Measurements from ENCODE around the gene GNG7.
"Not testable (repeated sequence)": the region's sequence is repeated elsewhere in the genome, so short reads cannot be mapped to it uniquely, and the experiment has no call there.

GNG7 gene

DNA sequence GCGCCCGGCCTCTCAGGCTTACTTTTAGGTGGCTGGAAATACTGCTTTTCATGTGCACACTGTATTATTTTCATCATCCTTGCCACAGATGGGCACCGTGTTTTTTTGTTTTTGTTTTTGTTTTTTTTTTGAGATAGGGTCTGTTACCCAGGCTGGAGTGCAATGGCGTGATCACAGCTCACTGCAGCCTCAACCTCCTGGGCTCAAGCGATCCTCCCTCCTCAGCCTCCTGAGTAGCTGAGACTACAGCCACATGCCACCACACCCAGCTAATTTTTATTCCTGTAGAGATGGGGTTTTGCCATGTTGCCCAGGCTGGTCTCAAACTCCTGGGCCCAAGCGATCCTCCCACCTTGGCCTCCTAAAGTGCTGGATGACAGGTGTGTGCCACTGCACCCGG, 144.4 kb downstream of the GNG7 start:
- WGBS (ENCODE audit: insufficient coverage, insufficient read length), result no CpG with 5 or more reads among the region's 7 CpGs
- H3K27ac ChIP-seq (ENCODE audit: low read length); H3K27me3 ChIP-seq (ENCODE audit: control insufficient read depth, insufficient read depth, low read length); H3K4me1 ChIP-seq (ENCODE audit: control insufficient read depth, insufficient read depth, low read length); H3K9me3 ChIP-seq (ENCODE audit: control insufficient read depth, insufficient read depth, low read length); H3K4me3 ChIP-seq (ENCODE audit: low read length); DNase-seq (ENCODE audit: low read depth, low spot score); H3K36me3 ChIP-seq (ENCODE audit: control insufficient read depth, insufficient read depth, low read length): not testable (repeated sequence)

DNA sequence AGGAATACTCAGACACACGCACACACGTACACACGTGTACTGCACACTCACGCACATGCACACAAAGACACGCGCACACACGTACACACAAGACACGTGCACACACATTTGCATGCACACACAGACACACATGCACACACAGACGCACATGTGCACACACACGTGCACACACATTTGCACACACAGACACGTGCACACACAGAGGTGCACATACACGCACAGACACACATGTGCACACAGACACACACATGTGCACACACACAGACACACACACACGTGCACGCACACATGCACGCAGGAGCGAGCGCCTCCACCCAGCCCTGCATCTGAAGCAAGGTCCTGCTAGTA, 145.4 kb downstream of the GNG7 start:
- peaks cover 2% of the 10 kb centered on the region; the same call in 1 of the 2 replicates for H3K4me1 ChIP-seq (ENCODE audit: control insufficient read depth, insufficient read depth, low read length)
- no peak overlapping the region for H3K4me3 ChIP-seq (ENCODE audit: low read length)
- H3K27me3 ChIP-seq (ENCODE audit: control insufficient read depth, insufficient read depth, low read length), result no peaks in the 10 kb centered on the region
- no peak overlapping the region for H3K27ac ChIP-seq (ENCODE audit: low read length)
- no peaks in the 10 kb centered on the region for H3K36me3 ChIP-seq (ENCODE audit: control insufficient read depth, insufficient read depth, low read length)
- DNase-seq (ENCODE audit: low read depth, low spot score), result no peak
- no peaks in the 10 kb centered on the region for H3K9me3 ChIP-seq (ENCODE audit: control insufficient read depth, insufficient read depth, low read length)
- no CpG with 5 or more reads among the region's 17 CpGs for WGBS (ENCODE audit: insufficient coverage, insufficient read length)

DNA sequence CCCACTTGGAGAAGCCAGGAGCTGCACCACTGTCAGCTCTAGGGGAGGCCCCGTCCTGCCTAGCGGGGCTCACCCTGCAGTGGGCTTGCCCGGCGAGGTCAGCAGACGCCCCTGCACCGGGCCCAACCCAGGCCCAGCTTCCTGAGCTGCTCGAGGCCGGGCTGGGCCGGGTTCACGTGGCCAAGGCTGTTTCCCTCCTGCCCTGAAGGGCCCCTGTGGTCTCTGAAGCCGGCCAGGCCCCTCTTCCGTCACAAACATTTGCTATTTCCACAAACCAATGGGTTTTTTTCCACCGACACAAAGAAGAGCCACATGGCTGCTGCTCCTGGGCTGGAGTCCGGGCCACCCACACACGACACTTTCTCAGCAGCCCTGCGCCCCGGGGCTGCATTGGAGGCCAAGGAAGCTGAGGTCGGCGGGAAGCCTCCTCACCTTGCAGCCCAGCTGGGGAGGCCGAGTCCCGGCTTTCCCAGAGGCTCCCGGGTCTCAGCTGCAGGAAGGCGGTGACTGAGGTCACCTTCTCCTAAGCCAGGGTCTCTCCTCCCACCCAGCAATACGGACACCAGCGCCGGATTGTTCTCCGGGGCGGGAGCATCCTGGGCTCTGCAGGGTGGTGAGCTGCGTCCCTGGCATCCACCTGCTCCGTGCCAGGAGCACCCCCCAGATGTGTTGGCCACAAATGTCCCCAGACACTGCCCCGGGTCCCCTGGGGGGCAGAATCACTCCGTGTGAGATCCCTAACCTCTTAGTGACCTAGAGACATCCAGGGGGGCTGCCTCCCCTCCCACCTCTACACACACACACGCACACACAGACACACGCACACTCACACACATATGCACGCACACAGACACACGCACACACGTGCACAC, 146.0 kb downstream of the GNG7 start:
- Histone ChIP-seq H3K27me3 (ENCODE audit: control insufficient read depth, insufficient read depth, low read length) (no peaks in the 10 kb centered on the region), H3K27ac (ENCODE audit: low read length) (no peak overlapping the region), H3K4me1 (ENCODE audit: control insufficient read depth, insufficient read depth, low read length) (peaks cover 2% of the 10 kb centered on the region; the same call in 1 of the 2 replicates), H3K9me3 (ENCODE audit: control insufficient read depth, insufficient read depth, low read length) (no peaks in the 10 kb centered on the region), H3K36me3 (ENCODE audit: control insufficient read depth, insufficient read depth, low read length) (no peaks in the 10 kb centered on the region), H3K4me3 (ENCODE audit: low read length) (no peak overlapping the region)
- WGBS (ENCODE audit: insufficient coverage, insufficient read length), result no CpG with 5 or more reads among the region's 37 CpGs
- no peak for DNase-seq (ENCODE audit: low read depth, low spot score)

DNA sequence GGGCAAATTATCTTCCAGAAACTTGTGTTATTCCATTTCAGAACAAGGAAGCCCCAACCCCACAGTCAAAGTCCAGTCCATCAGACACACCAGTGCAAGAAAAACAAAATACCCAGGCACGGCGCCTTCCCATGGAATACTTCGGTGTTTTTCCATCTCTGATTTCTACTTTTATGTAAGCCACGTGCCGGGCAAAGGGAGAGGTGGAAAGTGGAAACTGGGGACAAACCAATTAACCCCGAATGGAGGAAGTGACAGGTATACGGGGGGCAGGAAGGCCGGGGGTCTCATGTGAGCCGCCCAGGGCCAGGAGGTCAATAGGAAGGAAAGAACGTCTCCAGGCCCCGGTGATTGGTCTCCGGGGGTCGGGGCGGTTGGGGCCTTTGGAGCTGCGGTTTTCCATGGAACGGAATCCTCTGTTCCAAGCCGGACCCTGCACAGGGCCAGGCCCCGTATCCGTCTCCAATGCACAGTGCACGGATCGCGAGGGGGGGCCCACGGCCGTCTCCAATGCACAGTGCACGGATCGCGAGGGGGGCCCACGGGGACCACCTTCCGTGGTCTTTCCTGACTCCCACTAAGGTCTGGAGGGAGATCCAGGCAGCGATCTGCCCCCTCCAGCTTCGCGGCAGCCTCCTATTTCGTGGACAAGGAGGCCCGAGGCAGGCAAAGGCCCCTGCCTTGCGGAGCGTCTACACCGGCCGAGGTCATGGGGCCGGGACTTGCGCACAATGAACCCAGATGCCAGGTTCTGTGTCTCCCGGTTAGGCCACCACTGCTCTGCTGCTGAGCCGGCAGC, 146.9 kb downstream of the GNG7 start:
- H3K36me3 ChIP-seq (ENCODE audit: control insufficient read depth, insufficient read depth, low read length), result no peaks in the 10 kb centered on the region
- H3K9me3 ChIP-seq (ENCODE audit: control insufficient read depth, insufficient read depth, low read length), result no peaks in the 10 kb centered on the region
- no peak overlapping the region for H3K27ac ChIP-seq (ENCODE audit: low read length)
- DNase-seq (ENCODE audit: low read depth, low spot score), result no peak
- no peak overlapping the region for H3K4me3 ChIP-seq (ENCODE audit: low read length)
- no CpG with 5 or more reads among the region's 42 CpGs for WGBS (ENCODE audit: insufficient coverage, insufficient read length)
- H3K27me3 ChIP-seq (ENCODE audit: control insufficient read depth, insufficient read depth, low read length), result no peaks in the 10 kb centered on the region
- H3K4me1 ChIP-seq (ENCODE audit: control insufficient read depth, insufficient read depth, low read length), result peaks cover 2% of the 10 kb centered on the region; the same call in 1 of the 2 replicates

DNA sequence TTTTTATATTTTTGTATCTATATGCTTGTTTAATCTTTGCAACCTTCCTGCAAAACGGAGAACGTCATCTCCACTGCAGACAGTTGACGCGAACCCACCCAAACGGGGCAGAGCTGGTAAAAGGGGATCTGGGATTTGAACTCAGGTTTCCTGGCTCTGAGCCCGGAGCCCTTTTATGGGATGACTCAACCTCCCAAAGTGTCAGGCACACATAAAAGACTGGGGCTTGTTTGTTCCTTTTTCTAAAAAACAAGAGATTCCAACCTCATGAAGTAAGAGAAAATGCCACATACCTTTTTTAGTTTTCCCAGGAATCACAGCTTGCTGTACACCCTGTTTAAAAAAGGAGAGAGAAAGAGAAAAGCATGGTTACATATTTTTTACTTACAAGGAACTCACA, 147.6 kb downstream of the GNG7 start:
- no CpG with 5 or more reads among the region's 6 CpGs for WGBS (ENCODE audit: insufficient coverage, insufficient read length)
- peaks cover 2% of the 10 kb centered on the region; the same call in 1 of the 2 replicates for H3K4me1 ChIP-seq (ENCODE audit: control insufficient read depth, insufficient read depth, low read length)
- H3K27me3 ChIP-seq (ENCODE audit: control insufficient read depth, insufficient read depth, low read length), result no peaks in the 10 kb centered on the region
- H3K9me3 ChIP-seq (ENCODE audit: control insufficient read depth, insufficient read depth, low read length), result no peaks in the 10 kb centered on the region
- H3K27ac ChIP-seq (ENCODE audit: low read length), result no peak overlapping the region
- H3K36me3 ChIP-seq (ENCODE audit: control insufficient read depth, insufficient read depth, low read length), result no peaks in the 10 kb centered on the region
- DNase-seq (ENCODE audit: low read depth, low spot score), result no peak
- no peak overlapping the region for H3K4me3 ChIP-seq (ENCODE audit: low read length)

DNA sequence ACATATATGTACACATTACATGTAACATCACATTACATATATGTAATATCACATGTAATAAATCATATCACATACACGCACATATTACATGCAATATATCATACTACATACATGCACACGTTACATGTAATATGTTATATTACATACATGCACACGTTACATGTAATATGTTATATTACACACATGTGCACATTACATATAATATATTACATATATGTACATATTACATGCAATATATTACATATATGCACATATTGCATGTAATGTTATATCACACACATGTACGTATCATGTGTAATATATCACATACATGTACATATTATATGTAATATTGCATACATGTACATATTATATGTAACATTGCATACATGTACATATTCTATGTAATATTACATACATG, 149.0 kb downstream of the GNG7 start:
- Histone ChIP-seq H3K4me1 (ENCODE audit: control insufficient read depth, insufficient read depth, low read length) (peaks cover 2% of the 10 kb centered on the region; the same call in 1 of the 2 replicates), H3K36me3 (ENCODE audit: control insufficient read depth, insufficient read depth, low read length) (no peaks in the 10 kb centered on the region), H3K9me3 (ENCODE audit: control insufficient read depth, insufficient read depth, low read length) (no peaks in the 10 kb centered on the region), H3K27ac (ENCODE audit: low read length) (no peak overlapping the region), H3K27me3 (ENCODE audit: control insufficient read depth, insufficient read depth, low read length) (no peaks in the 10 kb centered on the region), H3K4me3 (ENCODE audit: low read length) (no peak overlapping the region)
- WGBS (ENCODE audit: insufficient coverage, insufficient read length), result no CpG with 5 or more reads among the region's 4 CpGs
- DNase-seq (ENCODE audit: low read depth, low spot score), result no peak

DNA sequence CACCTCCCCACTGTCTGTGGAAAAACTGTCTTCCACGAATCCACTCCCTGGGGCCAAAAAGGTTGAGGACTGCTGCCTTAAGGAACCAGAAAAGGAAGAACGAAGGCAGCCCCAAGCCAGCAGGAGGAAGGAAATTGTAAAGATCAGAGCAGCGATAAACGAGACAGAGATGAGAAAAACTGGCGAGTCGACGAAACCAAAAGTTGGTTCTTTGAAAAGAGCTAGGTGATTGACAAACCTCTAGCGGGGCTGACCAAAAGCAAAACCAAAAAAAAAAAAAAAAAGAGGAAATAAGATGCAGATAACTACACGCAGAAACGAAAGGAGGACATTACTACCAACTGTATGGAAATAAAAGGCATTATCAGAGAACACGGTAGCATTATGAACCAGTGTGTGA, 149.6 kb downstream of the GNG7 start:
- no peak overlapping the region for H3K4me3 ChIP-seq (ENCODE audit: low read length)
- no peak for DNase-seq (ENCODE audit: low read depth, low spot score)
- H3K27ac ChIP-seq (ENCODE audit: low read length), result no peak overlapping the region
- no peaks in the 10 kb centered on the region for H3K36me3 ChIP-seq (ENCODE audit: control insufficient read depth, insufficient read depth, low read length)
- no peaks in the 10 kb centered on the region for H3K27me3 ChIP-seq (ENCODE audit: control insufficient read depth, insufficient read depth, low read length)
- H3K9me3 ChIP-seq (ENCODE audit: control insufficient read depth, insufficient read depth, low read length), result no peaks in the 10 kb centered on the region
- WGBS (ENCODE audit: insufficient coverage, insufficient read length), result no CpG with 5 or more reads among the region's 11 CpGs
- peaks cover 2% of the 10 kb centered on the region; the same call in 1 of the 2 replicates for H3K4me1 ChIP-seq (ENCODE audit: control insufficient read depth, insufficient read depth, low read length)

DNA sequence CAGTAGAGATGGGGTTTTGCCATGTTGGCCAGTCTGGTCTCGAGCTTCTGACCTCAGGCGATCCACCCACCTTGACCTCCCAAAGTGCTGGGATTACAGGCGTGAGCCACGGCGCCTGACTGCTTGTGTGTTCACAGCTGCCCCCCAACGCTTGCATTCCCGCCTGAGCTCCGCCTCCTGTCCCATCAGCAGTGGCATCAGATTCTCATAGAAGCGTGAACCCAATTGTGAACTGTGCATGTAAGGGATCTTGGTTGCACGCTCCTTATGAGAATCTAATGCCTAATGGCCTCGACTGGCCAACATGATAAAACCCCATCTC, 150.7 kb downstream of the GNG7 start:
- no CpG with 5 or more reads among the region's 11 CpGs for WGBS (ENCODE audit: insufficient coverage, insufficient read length)
- H3K9me3 ChIP-seq (ENCODE audit: control insufficient read depth, insufficient read depth, low read length), result no peaks in the 10 kb centered on the region
- no peak overlapping the region for H3K27ac ChIP-seq (ENCODE audit: low read length)
- no peaks in the 10 kb centered on the region for H3K27me3 ChIP-seq (ENCODE audit: control insufficient read depth, insufficient read depth, low read length)
- H3K4me1 ChIP-seq (ENCODE audit: control insufficient read depth, insufficient read depth, low read length), result no peaks in the 10 kb centered on the region
- no peak overlapping the region for H3K4me3 ChIP-seq (ENCODE audit: low read length)
- no peak for DNase-seq (ENCODE audit: low read depth, low spot score)
- no peaks in the 10 kb centered on the region for H3K36me3 ChIP-seq (ENCODE audit: control insufficient read depth, insufficient read depth, low read length)

DNA sequence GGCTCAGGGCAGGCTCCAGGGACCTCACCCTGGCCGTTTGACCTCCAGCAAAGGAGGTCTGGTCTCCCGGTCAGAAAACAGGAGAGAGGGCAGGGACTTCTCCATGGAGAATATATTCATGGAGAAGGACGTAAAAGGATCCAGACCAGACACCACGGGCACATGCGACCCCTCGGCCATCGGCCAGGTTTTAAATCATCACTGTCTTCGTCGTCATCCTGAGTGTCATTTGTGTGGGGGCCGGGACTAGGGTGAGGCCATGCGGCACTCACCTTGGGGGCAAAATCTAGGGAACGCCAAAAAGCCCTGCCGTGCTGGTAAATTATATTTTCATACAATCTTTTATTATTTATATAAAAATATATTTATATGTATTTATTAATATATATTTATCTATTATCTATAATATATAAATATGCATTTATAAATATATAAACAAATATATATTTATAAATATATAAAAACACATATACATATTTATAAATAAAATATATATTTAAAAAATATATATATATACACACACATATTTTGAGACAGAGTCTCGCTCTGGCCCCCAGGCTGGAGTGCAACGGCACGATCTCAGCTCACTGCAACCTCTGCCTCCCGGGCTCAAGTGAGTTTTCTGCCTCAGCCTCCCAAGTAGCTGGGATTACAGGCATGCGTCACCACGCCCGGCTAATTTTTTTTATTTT, 151.2 kb downstream of the GNG7 start:
- H3K4me1 ChIP-seq (ENCODE audit: control insufficient read depth, insufficient read depth, low read length), result no peaks in the 10 kb centered on the region
- H3K36me3 ChIP-seq (ENCODE audit: control insufficient read depth, insufficient read depth, low read length), result no peaks in the 10 kb centered on the region
- no peak overlapping the region for H3K4me3 ChIP-seq (ENCODE audit: low read length)
- no CpG with 5 or more reads among the region's 20 CpGs for WGBS (ENCODE audit: insufficient coverage, insufficient read length)
- no peak overlapping the region for H3K27ac ChIP-seq (ENCODE audit: low read length)
- H3K9me3 ChIP-seq (ENCODE audit: control insufficient read depth, insufficient read depth, low read length), result no peaks in the 10 kb centered on the region
- no peaks in the 10 kb centered on the region for H3K27me3 ChIP-seq (ENCODE audit: control insufficient read depth, insufficient read depth, low read length)
- DNase-seq (ENCODE audit: low read depth, low spot score), result no peak

DNA sequence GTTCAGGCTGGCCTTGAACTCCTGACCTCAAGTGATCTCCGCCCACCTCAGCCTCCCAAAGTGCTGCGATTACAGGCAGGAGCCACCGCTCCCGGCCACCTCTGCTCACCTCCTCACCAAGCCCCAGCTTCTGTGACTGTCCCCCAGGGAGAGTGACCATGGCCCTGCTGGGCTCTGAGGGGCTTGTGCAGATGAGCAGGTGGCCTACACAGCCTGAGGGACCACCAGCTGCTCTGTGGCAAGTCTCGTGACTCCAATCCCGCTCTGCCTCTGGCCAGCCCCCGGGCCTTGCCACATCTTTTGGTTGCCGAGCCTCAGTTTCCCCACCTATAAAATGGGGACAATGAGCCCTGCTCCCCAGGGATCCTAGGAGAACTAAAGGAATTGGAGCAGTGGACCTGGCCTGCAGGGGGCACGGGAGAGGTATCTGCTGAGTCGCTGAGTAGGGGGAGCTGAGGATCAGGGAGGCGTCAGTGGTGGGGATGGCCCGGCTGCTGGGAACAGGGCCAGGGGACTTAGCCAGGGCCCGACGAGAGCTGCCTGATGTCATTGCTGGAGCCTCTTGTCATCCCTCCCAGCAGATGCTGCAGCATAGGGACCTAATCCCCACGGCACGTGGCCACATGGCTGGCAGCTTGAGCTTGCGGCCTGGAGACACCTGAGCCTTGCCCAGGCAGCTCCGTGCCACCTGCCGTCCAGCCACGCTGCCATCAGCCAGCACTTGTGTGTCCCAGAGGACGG, 151.9 kb downstream of the GNG7 start:
- Histone ChIP-seq H3K4me1 (ENCODE audit: control insufficient read depth, insufficient read depth, low read length) (no peaks in the 10 kb centered on the region), H3K4me3 (ENCODE audit: low read length) (no peak overlapping the region; the same call in 1 of the 2 replicates), H3K9me3 (ENCODE audit: control insufficient read depth, insufficient read depth, low read length) (no peaks in the 10 kb centered on the region), H3K27ac (ENCODE audit: low read length) (no peak overlapping the region), H3K36me3 (ENCODE audit: control insufficient read depth, insufficient read depth, low read length) (no peaks in the 10 kb centered on the region), H3K27me3 (ENCODE audit: control insufficient read depth, insufficient read depth, low read length) (no peaks in the 10 kb centered on the region)
- DNase-seq (ENCODE audit: low read depth, low spot score), result no peak
- no CpG with 5 or more reads among the region's 21 CpGs for WGBS (ENCODE audit: insufficient coverage, insufficient read length)

Data from iPS DF 6.9 (cell line).